ENCODE results near the gene AGK.
"Not testable (repeated sequence)": the region's sequence is repeated elsewhere in the genome, so short reads cannot be mapped to it uniquely, and the experiment has no call there.

Gene AGK

DNA sequence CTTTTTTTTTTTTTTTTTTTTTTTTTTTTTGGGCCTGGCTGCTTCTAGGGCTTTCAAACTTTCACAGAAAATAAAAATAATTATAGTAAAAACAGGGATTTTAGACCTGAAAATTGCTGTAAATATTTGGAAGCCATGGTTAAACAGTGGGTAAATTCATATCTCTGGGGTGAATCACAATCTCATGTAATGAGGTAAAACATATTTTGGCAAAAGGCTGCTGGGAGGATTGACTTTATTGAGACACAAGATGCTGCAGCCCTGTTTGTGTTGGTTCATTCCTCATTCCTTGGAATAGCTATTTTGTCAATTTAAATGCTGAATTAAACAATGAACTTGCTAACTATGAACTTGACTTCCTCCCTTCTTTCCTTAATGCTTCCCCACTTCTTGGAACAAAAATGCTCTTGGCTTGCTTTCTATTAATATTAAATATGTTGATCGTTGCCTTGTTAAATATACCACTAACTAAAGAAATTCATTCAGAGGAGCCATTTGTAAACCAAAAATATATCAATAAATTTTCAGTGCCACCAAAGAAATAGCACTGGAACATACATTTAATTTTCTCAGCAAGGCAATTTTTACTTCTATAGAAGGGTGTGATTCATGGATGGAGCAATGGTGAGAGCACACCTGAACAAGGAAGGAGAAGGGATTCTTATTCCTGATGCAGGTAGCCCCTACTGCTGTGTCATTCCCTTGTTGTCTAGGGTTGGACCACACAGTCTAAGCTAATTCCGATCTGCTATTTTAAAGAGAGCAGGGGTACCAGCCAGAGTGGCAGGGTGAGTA is 24.6 kb downstream of the AGK start:
- H3K9ac ChIP-seq (ENCODE audit: low read depth, low read length), result no peak overlapping the region
- peaks cover 13% of the 10 kb centered on the region for H3K9me3 ChIP-seq (ENCODE audit: control insufficient read depth, insufficient read depth, low read length)
- no peaks in the 10 kb centered on the region for H3K27me3 ChIP-seq (ENCODE audit: control insufficient read depth, insufficient read depth, low read length)
- H3K4me3 ChIP-seq (ENCODE audit: low read depth, low read length), result no peak overlapping the region
- H3K36me3 ChIP-seq (ENCODE audit: control insufficient read depth, insufficient read depth, low read length), result peaks cover 6% of the 10 kb centered on the region
- no peaks in the 10 kb centered on the region for H3K4me1 ChIP-seq (ENCODE audit: control insufficient read depth, insufficient read depth, low read length)

DNA sequence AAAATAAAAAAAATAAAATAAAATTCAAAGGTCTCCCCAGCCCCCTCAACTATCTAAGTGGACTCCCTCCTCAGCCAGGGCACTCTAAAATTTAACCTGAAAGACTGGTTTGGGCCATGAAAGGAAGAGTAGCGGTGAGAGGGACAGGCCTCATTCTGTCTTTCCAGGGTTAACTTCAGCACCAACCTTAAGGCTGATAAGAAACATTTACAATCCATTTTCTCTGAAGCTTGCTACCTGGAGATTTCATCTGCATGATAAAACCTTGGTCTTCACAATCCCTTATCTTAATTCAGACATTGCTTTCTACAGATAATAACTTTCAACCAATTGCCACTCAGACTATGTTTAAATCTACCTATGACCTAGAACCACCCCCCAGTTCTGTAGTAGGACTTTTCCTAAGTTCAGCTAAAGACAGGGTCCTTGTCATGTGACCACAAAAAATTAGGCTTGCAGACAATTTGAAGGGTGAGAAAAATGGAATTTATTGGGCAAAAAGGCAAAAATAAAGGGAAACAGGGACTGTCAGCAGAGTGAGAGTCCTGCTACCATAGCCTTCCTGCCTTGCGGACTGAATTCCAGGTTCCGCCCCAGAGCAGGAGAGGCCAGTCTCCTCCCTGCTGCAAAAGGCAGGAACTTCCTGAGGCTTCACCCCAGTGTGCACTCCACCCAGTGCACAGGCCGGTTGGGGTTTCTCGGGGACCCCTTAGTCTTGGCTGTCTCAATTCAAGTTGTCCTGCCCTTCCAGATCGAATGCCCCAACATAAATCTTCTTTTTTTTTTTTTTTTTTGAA is 26.0 kb downstream of the AGK start:
- H3K9me3 ChIP-seq (ENCODE audit: control insufficient read depth, insufficient read depth, low read length), result peaks cover 13% of the 10 kb centered on the region
- H3K9ac ChIP-seq (ENCODE audit: low read depth, low read length), result no peak overlapping the region
- no peaks in the 10 kb centered on the region for H3K27me3 ChIP-seq (ENCODE audit: control insufficient read depth, insufficient read depth, low read length)
- H3K36me3 ChIP-seq (ENCODE audit: control insufficient read depth, insufficient read depth, low read length), result peaks cover 9% of the 10 kb centered on the region
- H3K4me3 ChIP-seq (ENCODE audit: low read depth, low read length), result no peak overlapping the region
- H3K4me1 ChIP-seq (ENCODE audit: control insufficient read depth, insufficient read depth, low read length), result no peaks in the 10 kb centered on the region

DNA sequence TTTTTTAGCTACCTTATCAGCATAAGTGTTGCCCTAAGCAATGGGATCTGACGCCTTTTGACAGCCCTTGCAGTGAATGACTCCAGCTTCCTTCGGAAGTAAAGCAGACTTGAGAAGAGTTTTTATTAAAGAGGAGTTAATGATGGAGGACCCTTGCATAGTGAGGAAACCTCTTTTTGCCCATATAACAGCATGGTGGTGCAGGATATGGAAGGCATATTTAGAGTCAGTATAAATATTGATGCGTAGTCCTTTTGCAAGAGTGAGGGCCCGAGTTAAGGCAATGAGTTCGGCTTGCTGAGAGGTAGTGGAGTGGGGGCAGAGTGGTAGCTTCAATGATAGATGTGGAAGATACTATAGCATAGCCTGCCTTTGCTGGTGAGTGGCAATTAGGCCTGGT is 28.7 kb downstream of the AGK start:
- not testable (repeated sequence) for H3K4me1 ChIP-seq (ENCODE audit: control insufficient read depth, insufficient read depth, low read length); H3K27me3 ChIP-seq (ENCODE audit: control insufficient read depth, insufficient read depth, low read length); H3K9ac ChIP-seq (ENCODE audit: low read depth, low read length); H3K4me3 ChIP-seq (ENCODE audit: low read depth, low read length)
- Histone ChIP-seq H3K9me3 (ENCODE audit: control insufficient read depth, insufficient read depth, low read length) (peaks cover 13% of the 10 kb centered on the region), H3K36me3 (ENCODE audit: control insufficient read depth, insufficient read depth, low read length) (peaks cover 14% of the 10 kb centered on the region)

DNA sequence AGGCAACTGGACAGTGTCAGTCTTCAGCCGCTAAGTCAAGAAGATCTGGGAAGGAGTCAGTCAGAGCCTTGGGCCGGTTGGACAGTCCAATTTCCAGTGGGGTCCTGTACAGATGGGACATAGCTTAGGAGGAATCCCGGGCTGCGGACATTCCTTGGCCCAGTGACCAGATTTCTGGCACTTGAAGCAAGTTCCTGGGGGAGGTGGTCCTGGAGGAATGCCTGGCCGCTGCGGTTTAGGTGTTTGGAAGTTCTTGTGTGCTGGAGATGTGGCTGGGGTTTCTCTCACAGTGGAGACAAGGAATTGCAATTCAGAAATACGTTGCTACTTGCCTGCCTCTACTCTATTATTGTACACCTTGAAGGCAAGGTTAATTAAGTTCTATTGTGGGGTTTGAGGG is 30.9 kb downstream of the AGK start:
- Histone ChIP-seq H3K36me3 (ENCODE audit: control insufficient read depth, insufficient read depth, low read length) (peaks cover 10% of the 10 kb centered on the region), H3K4me1 (ENCODE audit: control insufficient read depth, insufficient read depth, low read length) (peaks cover 27% of the 10 kb centered on the region)
- H3K4me3 ChIP-seq (ENCODE audit: low read depth, low read length); H3K9me3 ChIP-seq (ENCODE audit: control insufficient read depth, insufficient read depth, low read length); H3K27me3 ChIP-seq (ENCODE audit: control insufficient read depth, insufficient read depth, low read length); H3K9ac ChIP-seq (ENCODE audit: low read depth, low read length): not testable (repeated sequence)

DNA sequence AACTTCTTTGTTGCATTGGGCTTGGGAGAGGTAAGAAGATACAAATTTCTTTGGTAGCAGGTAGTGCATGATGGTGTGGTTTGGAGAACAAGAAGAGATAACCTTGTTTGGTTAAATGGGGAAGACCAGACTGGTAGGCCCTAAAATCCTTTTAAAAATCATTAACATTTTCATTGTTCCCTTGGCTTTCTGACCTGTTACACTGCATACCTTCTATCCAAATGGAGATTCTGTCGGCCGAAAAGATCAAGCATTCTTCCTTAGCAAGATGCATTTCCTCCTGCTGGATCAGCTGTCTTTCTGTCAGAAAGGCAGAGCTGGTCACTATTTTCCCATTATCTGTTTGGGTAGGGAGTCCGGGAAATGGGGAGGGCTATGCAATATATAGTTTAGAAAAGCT is 33.7 kb downstream of the AGK start:
- Histone ChIP-seq H3K4me1 (ENCODE audit: control insufficient read depth, insufficient read depth, low read length) (peaks cover 28% of the 10 kb centered on the region), H3K4me3 (ENCODE audit: low read depth, low read length) (no peak overlapping the region), H3K9me3 (ENCODE audit: control insufficient read depth, insufficient read depth, low read length) (no peaks in the 10 kb centered on the region), H3K27me3 (ENCODE audit: control insufficient read depth, insufficient read depth, low read length) (no peaks in the 10 kb centered on the region), H3K36me3 (ENCODE audit: control insufficient read depth, insufficient read depth, low read length) (peaks cover 8% of the 10 kb centered on the region), H3K9ac (ENCODE audit: low read depth, low read length) (no peak overlapping the region)

DNA sequence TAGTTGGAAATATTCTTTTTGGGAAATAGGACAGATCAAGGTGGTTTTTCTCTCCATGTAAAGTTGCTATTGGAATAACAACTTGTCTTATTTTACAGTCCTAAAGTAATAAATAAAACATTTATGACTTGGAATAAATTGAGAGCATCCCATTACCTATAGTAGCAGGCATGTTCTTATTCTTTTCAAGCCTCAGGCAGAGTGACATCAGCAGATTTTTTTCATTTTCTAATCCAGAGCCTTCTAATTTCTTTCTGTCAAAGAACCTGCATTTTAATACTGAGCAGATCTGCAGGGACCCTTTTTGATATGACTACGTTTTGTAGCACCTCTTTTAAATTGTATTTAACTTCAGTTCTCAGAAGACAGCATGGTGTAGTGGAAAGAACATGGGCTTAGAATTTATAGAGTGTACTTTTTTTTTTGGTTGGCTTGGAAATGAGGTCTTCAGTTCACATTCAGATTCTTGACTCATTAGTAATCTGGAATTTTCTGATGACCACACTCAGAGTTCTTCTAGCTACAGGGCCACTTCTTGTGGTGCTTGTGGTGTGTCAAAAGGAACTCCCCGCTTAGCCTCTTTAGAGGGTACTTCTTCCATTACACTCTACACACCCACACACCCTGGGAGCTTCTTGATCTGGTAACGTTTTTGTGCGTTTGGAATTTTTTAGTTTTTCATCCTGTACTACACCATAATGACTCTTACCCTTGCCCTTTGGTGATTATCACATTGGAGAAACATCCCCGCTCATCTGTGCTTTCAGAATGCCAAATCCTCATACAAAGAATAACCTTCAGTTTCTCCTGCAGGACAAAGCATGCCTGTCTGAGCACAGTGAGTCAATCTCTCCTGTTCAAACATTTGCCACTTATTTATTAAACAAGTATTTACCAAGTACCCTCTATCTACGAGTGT is 34.6 kb downstream of the AGK start:
- H3K27me3 ChIP-seq (ENCODE audit: control insufficient read depth, insufficient read depth, low read length), result no peaks in the 10 kb centered on the region
- no peaks in the 10 kb centered on the region for H3K9me3 ChIP-seq (ENCODE audit: control insufficient read depth, insufficient read depth, low read length)
- H3K4me1 ChIP-seq (ENCODE audit: control insufficient read depth, insufficient read depth, low read length), result peaks cover 31% of the 10 kb centered on the region
- no peak overlapping the region for H3K4me3 ChIP-seq (ENCODE audit: low read depth, low read length)
- peak overlapping the region; percentile 70 for H3K9ac ChIP-seq (ENCODE audit: low read depth, low read length)
- peaks cover 8% of the 10 kb centered on the region for H3K36me3 ChIP-seq (ENCODE audit: control insufficient read depth, insufficient read depth, low read length)

DNA sequence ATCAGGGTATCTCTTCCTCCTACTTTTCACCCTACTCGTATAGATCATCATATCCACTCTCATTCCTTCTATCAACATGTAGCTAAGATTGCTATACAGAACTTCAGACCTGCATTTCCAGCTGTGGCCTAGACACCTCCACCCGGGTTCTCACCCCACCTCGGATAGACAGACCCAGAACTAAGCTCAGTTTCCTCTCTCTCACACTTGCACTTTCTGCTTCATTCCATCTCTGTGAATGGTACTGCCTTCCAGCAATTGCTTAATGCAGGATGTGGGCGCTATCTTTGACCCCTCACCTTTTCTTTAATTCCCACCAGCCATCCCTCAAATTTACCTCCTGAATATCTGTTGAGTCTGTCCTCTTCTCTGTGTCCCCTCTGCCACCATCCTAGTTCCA is 35.7 kb downstream of the AGK start:
- peaks cover 7% of the 10 kb centered on the region for H3K36me3 ChIP-seq (ENCODE audit: control insufficient read depth, insufficient read depth, low read length)
- H3K27me3 ChIP-seq (ENCODE audit: control insufficient read depth, insufficient read depth, low read length), result no peaks in the 10 kb centered on the region
- H3K4me3 ChIP-seq (ENCODE audit: low read depth, low read length), result no peak overlapping the region
- no peaks in the 10 kb centered on the region for H3K9me3 ChIP-seq (ENCODE audit: control insufficient read depth, insufficient read depth, low read length)
- H3K9ac ChIP-seq (ENCODE audit: low read depth, low read length), result no peak overlapping the region
- H3K4me1 ChIP-seq (ENCODE audit: control insufficient read depth, insufficient read depth, low read length), result peaks cover 31% of the 10 kb centered on the region

DNA sequence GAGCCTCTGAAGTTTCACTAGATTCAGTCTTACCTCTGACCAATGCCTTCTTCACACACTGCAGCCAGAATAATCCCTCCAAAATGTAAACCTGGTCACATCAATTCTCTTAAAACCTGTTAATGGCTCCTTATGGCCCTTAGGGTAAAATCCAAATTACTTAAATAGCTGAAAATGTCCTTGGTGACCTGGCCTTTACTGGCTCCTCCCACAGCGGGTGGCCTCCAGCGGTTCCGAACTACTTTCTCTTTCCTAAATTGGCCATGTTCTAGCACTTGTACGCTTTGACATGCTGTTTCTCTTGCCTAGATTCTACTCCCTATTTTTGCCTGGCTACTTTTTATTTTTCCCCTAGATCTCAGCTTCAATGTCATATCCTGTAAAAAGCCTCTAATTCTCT is 36.1 kb downstream of the AGK start:
- H3K36me3 ChIP-seq (ENCODE audit: control insufficient read depth, insufficient read depth, low read length), result peaks cover 5% of the 10 kb centered on the region
- H3K4me3 ChIP-seq (ENCODE audit: low read depth, low read length), result no peak overlapping the region
- H3K9ac ChIP-seq (ENCODE audit: low read depth, low read length), result no peak overlapping the region
- H3K9me3 ChIP-seq (ENCODE audit: control insufficient read depth, insufficient read depth, low read length), result no peaks in the 10 kb centered on the region
- no peaks in the 10 kb centered on the region for H3K27me3 ChIP-seq (ENCODE audit: control insufficient read depth, insufficient read depth, low read length)
- H3K4me1 ChIP-seq (ENCODE audit: control insufficient read depth, insufficient read depth, low read length), result peaks cover 31% of the 10 kb centered on the region

DNA sequence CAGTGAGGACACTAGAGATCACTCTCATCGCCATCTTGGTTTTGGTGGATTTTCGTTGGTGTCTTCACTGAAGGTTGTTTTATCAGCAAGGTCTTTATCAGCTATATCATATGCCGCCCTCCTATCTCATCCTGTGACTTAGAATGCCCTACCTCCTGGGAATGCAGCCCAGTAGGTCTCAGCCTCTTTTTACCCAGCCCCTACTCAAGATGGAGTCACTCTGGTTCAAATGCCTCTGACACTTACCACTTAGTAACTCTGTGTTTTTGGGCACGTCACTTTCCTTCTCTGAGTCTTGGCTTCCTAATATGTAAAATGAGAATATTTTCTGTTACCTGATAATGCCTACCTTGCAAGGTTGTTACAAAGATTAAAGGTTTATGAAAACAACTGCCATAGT is 37.7 kb downstream of the AGK start:
- Histone ChIP-seq H3K4me1 (ENCODE audit: control insufficient read depth, insufficient read depth, low read length) (peaks cover 31% of the 10 kb centered on the region), H3K36me3 (ENCODE audit: control insufficient read depth, insufficient read depth, low read length) (no peaks in the 10 kb centered on the region), H3K4me3 (ENCODE audit: low read depth, low read length) (no peak overlapping the region), H3K27me3 (ENCODE audit: control insufficient read depth, insufficient read depth, low read length) (no peaks in the 10 kb centered on the region), H3K9ac (ENCODE audit: low read depth, low read length) (no peak overlapping the region), H3K9me3 (ENCODE audit: control insufficient read depth, insufficient read depth, low read length) (no peaks in the 10 kb centered on the region)

DNA sequence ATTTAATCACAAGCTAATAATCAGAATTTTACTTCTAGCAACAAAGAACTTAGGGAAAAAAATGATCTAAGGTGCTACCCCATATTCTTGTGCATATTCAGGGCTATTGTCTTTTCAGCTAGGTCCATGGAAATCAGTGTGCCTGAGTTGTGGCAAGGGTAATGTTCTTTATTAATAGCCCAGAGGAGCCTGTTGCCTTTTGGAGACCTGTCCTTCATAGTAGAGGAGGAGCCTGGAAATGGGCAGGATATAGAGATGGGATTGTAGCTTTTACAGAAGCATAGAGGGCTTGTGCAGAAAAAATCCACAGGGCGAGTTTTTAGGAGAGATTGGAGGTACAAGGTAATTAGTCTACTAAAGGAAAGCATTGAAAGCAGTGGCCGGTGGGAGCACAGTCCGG is 38.9 kb downstream of the AGK start:
- no peaks in the 10 kb centered on the region for H3K9me3 ChIP-seq (ENCODE audit: control insufficient read depth, insufficient read depth, low read length)
- H3K4me1 ChIP-seq (ENCODE audit: control insufficient read depth, insufficient read depth, low read length), result peaks cover 24% of the 10 kb centered on the region
- H3K9ac ChIP-seq (ENCODE audit: low read depth, low read length), result no peak overlapping the region
- no peak overlapping the region for H3K4me3 ChIP-seq (ENCODE audit: low read depth, low read length)
- no peaks in the 10 kb centered on the region for H3K27me3 ChIP-seq (ENCODE audit: control insufficient read depth, insufficient read depth, low read length)
- no peaks in the 10 kb centered on the region for H3K36me3 ChIP-seq (ENCODE audit: control insufficient read depth, insufficient read depth, low read length)

DNA sequence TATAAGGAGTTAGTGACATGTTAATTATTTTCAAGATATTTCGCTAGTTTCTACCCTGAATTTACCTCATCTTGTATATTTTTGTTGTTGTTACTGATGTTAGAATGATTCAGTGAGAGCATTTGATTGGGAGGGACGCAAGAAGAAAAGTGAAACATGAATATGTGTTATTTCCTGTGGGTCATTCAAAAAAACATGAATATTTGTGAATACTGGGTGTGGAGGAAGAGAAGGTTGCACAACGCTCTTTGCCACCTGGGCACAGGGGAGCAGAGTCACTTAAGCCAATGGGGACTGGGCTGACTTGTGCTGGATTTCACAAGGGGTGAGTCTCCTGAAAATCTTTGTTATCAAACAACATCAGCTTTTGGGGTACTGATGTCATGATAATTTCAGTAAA is 39.5 kb downstream of the AGK start:
- Histone ChIP-seq H3K9me3 (ENCODE audit: control insufficient read depth, insufficient read depth, low read length) (no peaks in the 10 kb centered on the region), H3K27me3 (ENCODE audit: control insufficient read depth, insufficient read depth, low read length) (no peaks in the 10 kb centered on the region), H3K4me1 (ENCODE audit: control insufficient read depth, insufficient read depth, low read length) (peaks cover 18% of the 10 kb centered on the region), H3K36me3 (ENCODE audit: control insufficient read depth, insufficient read depth, low read length) (no peaks in the 10 kb centered on the region), H3K4me3 (ENCODE audit: low read depth, low read length) (no peak overlapping the region), H3K9ac (ENCODE audit: low read depth, low read length) (no peak overlapping the region)
